Measurements from ENCODE around the gene JUNB. TPM values are rescaled to one million over a fixed set of nuclear protein-coding genes. Genes with fewer than 3 reads are reported as not detected.

The JUNB gene
- total RNA-seq, 1 experiment from 2014 or later, result 16.4 TPM

GRCh38 chr19:12778017-12778904, 13.0 kb upstream of the JUNB start:
- ChIA-PET POLR2A (interaction anchor here (0.9 to 2.5 kb wide), 2 partner anchors 11 to 14 kb away, joined by 4 to 36 read pairs; partner anchors contain the start of gene JUNB), CTCF (interaction anchor here (0.6 to 2.8 kb wide), 7 partner anchors 11 to 107 kb away, joined by 3 to 38 read pairs (median 4); partner anchors contain the start of gene JUNB)
- no peaks in the 10 kb centered on the region for H3K36me3 ChIP-seq (ENCODE audit: control insufficient read depth, insufficient read depth, low read length)
- peaks cover 19% of the 10 kb centered on the region for H3K36me3 Mint-ChIP-seq (ENCODE audit: insufficient read depth, unreplicated experiment)
- peak overlapping the region; percentile 85 for H3K4me3 Mint-ChIP-seq (ENCODE audit: unreplicated experiment)
- peak overlapping the region; percentile 87 for H3K27ac Mint-ChIP-seq (ENCODE audit: unreplicated experiment)
- H3K4me1 ChIP-seq, result peaks cover 20% of the 10 kb centered on the region
- no TSS peak for BruUV-seq (replicated peaks)
- no peaks in the 10 kb centered on the region for H3K27me3 ChIP-seq (replicated peaks; ENCODE audit: control insufficient read depth, insufficient read depth, low read length)
- peak overlapping the region; percentile 53 for H3K4me3 ChIP-seq (ENCODE audit: low read depth, low read length)
- H3K9me3 ChIP-seq, result no peaks in the 10 kb centered on the region
- peak; percentile 59 to 72 for DNase-seq
- no peaks in the 10 kb centered on the region for H3K27me3 Mint-ChIP-seq (ENCODE audit: insufficient read depth, unreplicated experiment)
- TF ChIP-seq CTCF (IDR thresholded peaks at IDR 0.05; ENCODE audit: insufficient read depth in 1 of 2, low read depth in 1 of 2, low read length in 1 of 2, severe bottlenecking in 1 of 2, unreplicated experiment in 1 of 2), result no peak
- H3K9me3 Mint-ChIP-seq (ENCODE audit: unreplicated experiment), result no peaks in the 10 kb centered on the region
- H3K4me1 Mint-ChIP-seq (ENCODE audit: low read depth, unreplicated experiment), result peaks cover 19% of the 10 kb centered on the region
- intact Hi-C loops (cut with micrococcal nuclease; ENCODE audit: unreplicated experiment), result loop anchor here (5.0 kb wide), 1 partner anchor 56 kb away; the partner anchor contains the start of gene TNPO2

GRCh38 chr19:12778905-12779161, 12.5 kb upstream of the JUNB start:
- Mint-ChIP-seq H3K4me1 (ENCODE audit: low read depth, unreplicated experiment) (peaks cover 15% of the 10 kb centered on the region), H3K36me3 (ENCODE audit: insufficient read depth, unreplicated experiment) (peaks cover 19% of the 10 kb centered on the region), H3K27ac (ENCODE audit: unreplicated experiment) (peak overlapping the region; percentile 87), H3K27me3 (ENCODE audit: insufficient read depth, unreplicated experiment) (no peaks in the 10 kb centered on the region), H3K4me3 (ENCODE audit: unreplicated experiment) (peak overlapping the region; percentile 85), H3K9me3 (ENCODE audit: unreplicated experiment) (no peaks in the 10 kb centered on the region)
- Histone ChIP-seq H3K9me3 (no peaks in the 10 kb centered on the region), H3K4me1 (peaks cover 25% of the 10 kb centered on the region), H3K36me3 (ENCODE audit: control insufficient read depth, insufficient read depth, low read length) (no peaks in the 10 kb centered on the region), H3K27me3 (replicated peaks; ENCODE audit: control insufficient read depth, insufficient read depth, low read length) (no peaks in the 10 kb centered on the region), H3K4me3 (ENCODE audit: low read depth, low read length) (peak overlapping the region; percentile 53)
- no peak for DNase-seq
- BruUV-seq (replicated peaks), result TSS peak; percentile 34
- no peak for TF ChIP-seq CTCF (IDR thresholded peaks at IDR 0.05; ENCODE audit: insufficient read depth in 1 of 2, low read depth in 1 of 2, low read length in 1 of 2, severe bottlenecking in 1 of 2, unreplicated experiment in 1 of 2)
- ChIA-PET CTCF (interaction anchor here (0.6 to 2.5 kb wide), 2 partner anchors 18 to 69 kb away, joined by 3 to 20 read pairs; no protein-coding TSS in a partner anchor), POLR2A (interaction anchor here (0.9 to 2.5 kb wide), 2 partner anchors 10 to 14 kb away, joined by 4 to 36 read pairs; partner anchors contain the start of gene JUNB)
- intact Hi-C loops (cut with micrococcal nuclease; ENCODE audit: unreplicated experiment), result loop anchor here (5.0 kb wide), 1 partner anchor 57 kb away; the partner anchor contains the start of gene TNPO2

GRCh38 chr19:12779162-12779993, 11.9 kb upstream of the JUNB start:
- intact Hi-C loops (cut with micrococcal nuclease; ENCODE audit: unreplicated experiment), result loop anchor here (5.0 kb wide), 1 partner anchor 57 kb away; the partner anchor contains the start of gene TNPO2
- DNase-seq, result no peak
- peaks cover 11% of the 10 kb centered on the region for H3K4me1 Mint-ChIP-seq (ENCODE audit: low read depth, unreplicated experiment)
- H3K9me3 Mint-ChIP-seq (ENCODE audit: unreplicated experiment), result no peaks in the 10 kb centered on the region
- peak overlapping the region; percentile 30 for H3K4me3 Mint-ChIP-seq (ENCODE audit: unreplicated experiment)
- CTCF ChIA-PET, result interaction anchor here (2.5 kb wide), 1 partner anchor 18 kb away, joined by 20 read pairs; no protein-coding TSS in a partner anchor
- POLR2A ChIA-PET, result interaction anchor here (0.9 to 2.5 kb wide), 2 partner anchors 10 to 13 kb away, joined by 4 to 36 read pairs; partner anchors contain the start of gene JUNB
- H3K4me3 ChIP-seq (ENCODE audit: low read depth, low read length), result peak overlapping the region; percentile 53
- H3K27ac Mint-ChIP-seq (ENCODE audit: unreplicated experiment), result no peak overlapping the region
- H3K27me3 Mint-ChIP-seq (ENCODE audit: insufficient read depth, unreplicated experiment), result no peaks in the 10 kb centered on the region
- no peaks in the 10 kb centered on the region for H3K36me3 ChIP-seq (ENCODE audit: control insufficient read depth, insufficient read depth, low read length)
- H3K27me3 ChIP-seq (replicated peaks; ENCODE audit: control insufficient read depth, insufficient read depth, low read length), result no peaks in the 10 kb centered on the region
- H3K9me3 ChIP-seq, result no peaks in the 10 kb centered on the region
- no TSS peak for BruUV-seq (replicated peaks)
- peaks cover 19% of the 10 kb centered on the region for H3K36me3 Mint-ChIP-seq (ENCODE audit: insufficient read depth, unreplicated experiment)
- peaks cover 30% of the 10 kb centered on the region for H3K4me1 ChIP-seq
- no peak for TF ChIP-seq CTCF (IDR thresholded peaks at IDR 0.05; ENCODE audit: insufficient read depth in 1 of 2, low read depth in 1 of 2, low read length in 1 of 2, severe bottlenecking in 1 of 2, unreplicated experiment in 1 of 2)
